Measurements from ENCODE around the gene RORC. TPM values are rescaled to one million over a fixed set of nuclear protein-coding genes. Genes with fewer than 3 reads are reported as not detected.
A peak's percentile ranks its signal among the peaks of the same experiment; 100 is the strongest.
"Not testable (repeated sequence)": the region's sequence is repeated elsewhere in the genome, so short reads cannot be mapped to it uniquely, and the experiment has no call there.

Gene RORC
- 0.94 and 0.99 TPM in 2 replicates for total RNA-seq

GRCh38 chr1:151831605-151832004 lies at the start of gene RORC:
TSS of gene RORC (minus strand) at chr1:151831802. CDS start at chr1:151831764, 38 bp downstream.
- Mint-ChIP-seq H3K36me3 (ENCODE audit: low read depth) (no peaks in the 10 kb centered on the region), H3K4me1 (ENCODE audit: low read depth) (peaks cover 62% of the 10 kb centered on the region), H3K9me3 (no peaks in the 10 kb centered on the region), H3K27ac (peak within 1 kb of the TSS; percentile 78), H3K27me3 (ENCODE audit: low read depth) (no peaks in the 10 kb centered on the region), H3K4me3 (ENCODE audit: low read depth) (no peak within 1 kb of the TSS)
- intact Hi-C loops (cut with micrococcal nuclease), result loop anchor here (10.0 kb wide), 1 partner anchor 377 kb away; the partner anchor contains the start of gene POGZ
- DNase-seq (ENCODE audit: low spot score), result no peak

DNA sequence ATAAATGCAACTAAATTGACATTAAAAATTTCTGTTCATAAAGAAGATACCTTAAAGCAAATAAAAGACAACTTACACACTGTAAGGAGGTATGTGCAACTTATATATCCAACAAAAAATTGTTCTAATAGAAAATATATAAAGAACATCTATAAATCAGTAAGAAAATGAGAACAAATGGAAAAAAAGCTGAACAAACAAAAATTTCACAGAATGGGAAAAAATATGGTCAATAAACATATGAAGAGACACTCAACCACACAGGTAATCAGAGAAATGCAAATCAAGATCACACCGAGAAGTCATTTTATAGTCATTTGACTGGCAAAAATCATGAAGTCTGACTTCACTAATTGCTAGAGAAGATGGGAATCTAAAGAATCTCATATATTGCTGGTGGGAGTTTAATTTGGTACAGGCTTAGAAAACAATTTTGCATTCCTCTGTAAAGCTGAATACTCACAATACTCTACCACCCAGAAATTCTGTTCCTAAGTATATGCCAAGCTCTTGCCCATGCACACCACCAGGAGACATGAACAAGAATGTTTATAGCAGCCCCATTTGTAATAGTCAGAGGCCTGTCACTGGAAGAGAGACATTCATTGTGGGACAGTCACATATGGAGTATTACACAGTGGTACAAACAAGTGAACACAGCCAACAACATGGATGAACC lies 44.0 kb upstream of the RORC start:
- peaks cover 6% of the 10 kb centered on the region for H3K4me1 Mint-ChIP-seq (ENCODE audit: low read depth)
- H3K27ac Mint-ChIP-seq, result no peak overlapping the region
- peaks cover 45% of the 10 kb centered on the region for H3K36me3 Mint-ChIP-seq (ENCODE audit: low read depth)
- intact Hi-C loops (cut with micrococcal nuclease), result no loop called here
- DNase-seq (ENCODE audit: low spot score), result no peak
- H3K9me3 Mint-ChIP-seq, result no peaks in the 10 kb centered on the region
- no peaks in the 10 kb centered on the region for H3K27me3 Mint-ChIP-seq (ENCODE audit: low read depth)
- H3K4me3 Mint-ChIP-seq (ENCODE audit: low read depth), result no peak overlapping the region

- H3K9me3 Mint-ChIP-seq; H3K4me3 Mint-ChIP-seq (ENCODE audit: low read depth); H3K27ac Mint-ChIP-seq; intact Hi-C loops (cut with micrococcal nuclease); H3K27me3 Mint-ChIP-seq (ENCODE audit: low read depth); H3K4me1 Mint-ChIP-seq (ENCODE audit: low read depth); DNase-seq (ENCODE audit: low spot score): not testable (repeated sequence)
- H3K36me3 Mint-ChIP-seq (ENCODE audit: low read depth), result peaks cover 39% of the 10 kb centered on the region
Observed at GRCh38 chr1:151872776-151873175, 41.2 kb upstream of the RORC start.

DNA sequence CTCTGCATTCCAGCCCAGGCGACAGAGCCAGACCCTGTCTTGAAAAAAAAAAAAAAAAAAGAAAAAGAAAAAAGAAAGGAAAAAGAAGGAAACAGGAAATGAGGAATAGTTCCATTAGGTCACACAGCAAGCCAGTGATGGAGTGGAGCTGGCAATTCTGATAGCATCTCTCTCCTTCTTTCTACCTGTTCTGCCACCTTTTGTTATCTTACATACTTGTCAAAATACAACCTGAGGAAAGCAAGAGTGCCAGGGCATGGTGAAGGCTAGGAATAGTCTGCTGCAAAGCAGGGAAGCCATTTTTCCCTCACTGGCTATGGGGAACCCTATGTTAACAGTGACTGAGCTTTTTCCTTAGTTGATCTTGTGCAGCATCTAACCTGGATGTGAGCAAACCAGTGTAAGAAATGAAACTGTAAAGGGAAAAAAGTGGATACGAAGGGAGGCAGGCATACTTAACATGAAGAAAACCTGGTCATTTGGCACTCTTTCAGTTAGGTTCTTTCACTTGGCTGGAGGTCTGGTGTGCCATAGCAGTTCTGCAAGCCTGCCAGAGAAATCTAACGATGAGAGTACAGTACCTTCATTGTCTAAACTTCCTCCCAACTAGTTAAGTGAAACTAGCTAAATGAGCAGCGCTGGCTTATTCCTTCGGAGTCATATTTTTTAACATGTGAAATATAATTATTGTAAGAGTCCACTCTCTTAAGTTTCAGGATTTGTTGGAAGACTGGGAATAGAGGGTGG lies 39.9 kb upstream of the RORC start:
- DNase-seq (ENCODE audit: low spot score), result no peak
- Mint-ChIP-seq H3K9me3 (no peaks in the 10 kb centered on the region), H3K27me3 (ENCODE audit: low read depth) (no peaks in the 10 kb centered on the region), H3K4me1 (ENCODE audit: low read depth) (peaks cover 11% of the 10 kb centered on the region), H3K27ac (no peak overlapping the region), H3K4me3 (ENCODE audit: low read depth) (no peak overlapping the region), H3K36me3 (ENCODE audit: low read depth) (peaks cover 32% of the 10 kb centered on the region)
- intact Hi-C loops (cut with micrococcal nuclease), result no loop called here

DNA sequence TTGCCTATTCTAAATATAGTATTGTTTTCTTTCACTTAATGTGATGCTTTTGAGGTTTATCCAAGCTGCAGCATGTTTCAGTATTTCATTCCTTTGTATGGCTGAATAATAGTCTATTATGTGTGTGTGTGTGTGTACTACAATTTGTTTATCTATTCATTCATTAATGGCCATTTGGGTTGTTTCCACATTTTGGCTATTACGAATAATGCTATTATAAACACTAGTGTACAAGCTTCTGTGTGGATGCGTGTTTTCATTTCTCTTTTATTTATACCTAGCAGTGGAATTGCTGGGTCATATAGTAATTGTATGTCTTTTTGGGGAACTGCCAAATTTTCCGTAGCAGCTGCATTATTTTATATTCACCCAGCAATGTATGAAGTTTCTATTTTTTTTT lies 36.9 kb upstream of the RORC start:
- intact Hi-C loops (cut with micrococcal nuclease), result no loop called here
- Mint-ChIP-seq H3K27me3 (ENCODE audit: low read depth) (no peaks in the 10 kb centered on the region), H3K36me3 (ENCODE audit: low read depth) (peaks cover 13% of the 10 kb centered on the region), H3K9me3 (no peaks in the 10 kb centered on the region), H3K4me3 (ENCODE audit: low read depth) (no peak overlapping the region), H3K4me1 (ENCODE audit: low read depth) (peaks cover 5% of the 10 kb centered on the region), H3K27ac (no peak overlapping the region)
- DNase-seq (ENCODE audit: low spot score), result no peak

DNA sequence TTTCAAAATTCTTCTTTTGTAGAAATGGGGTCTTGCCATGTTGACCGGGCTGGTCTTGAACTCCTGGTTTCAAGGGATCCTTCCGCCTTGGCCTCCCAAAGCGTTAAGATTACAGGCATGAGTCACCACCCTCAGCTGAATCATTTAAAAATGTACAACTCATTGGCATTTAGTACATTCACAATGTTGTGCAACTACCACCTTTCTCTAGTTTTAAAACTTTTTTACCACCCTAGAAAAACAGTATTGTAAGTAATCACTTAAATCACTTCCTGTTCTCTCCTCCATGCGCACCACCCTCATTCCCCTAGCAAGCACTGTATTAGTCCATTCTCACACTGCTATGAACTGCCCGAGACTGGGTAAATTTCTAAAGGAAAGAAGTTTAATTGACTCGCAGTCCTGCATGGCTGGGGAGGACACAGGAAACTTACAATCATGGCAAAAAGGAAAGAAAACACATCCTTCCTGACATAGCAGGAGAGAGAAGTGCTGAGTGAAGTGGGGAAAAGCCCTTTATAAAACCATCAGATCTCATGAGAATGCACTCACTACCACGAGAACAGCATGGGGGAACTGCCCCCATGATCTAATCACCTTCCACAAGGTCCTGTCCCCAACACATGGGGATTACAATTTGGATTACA lies 36.3 kb upstream of the RORC start:
- DNase-seq (ENCODE audit: low spot score), result no peak
- Mint-ChIP-seq H3K4me3 (ENCODE audit: low read depth) (no peak overlapping the region), H3K4me1 (ENCODE audit: low read depth) (peaks cover 5% of the 10 kb centered on the region), H3K9me3 (no peaks in the 10 kb centered on the region), H3K27ac (no peak overlapping the region), H3K27me3 (ENCODE audit: low read depth) (no peaks in the 10 kb centered on the region), H3K36me3 (ENCODE audit: low read depth) (peaks cover 7% of the 10 kb centered on the region)
- intact Hi-C loops (cut with micrococcal nuclease), result no loop called here

GRCh38 chr1:151867321-151867720 lies 35.7 kb upstream of the RORC start:
- H3K27me3 Mint-ChIP-seq (ENCODE audit: low read depth), result no peaks in the 10 kb centered on the region
- DNase-seq (ENCODE audit: low spot score), result no peak
- no peak overlapping the region for H3K4me3 Mint-ChIP-seq (ENCODE audit: low read depth)
- intact Hi-C loops (cut with micrococcal nuclease), result no loop called here
- peaks cover 5% of the 10 kb centered on the region for H3K4me1 Mint-ChIP-seq (ENCODE audit: low read depth)
- H3K36me3 Mint-ChIP-seq (ENCODE audit: low read depth), result peaks cover 6% of the 10 kb centered on the region
- H3K27ac Mint-ChIP-seq, result no peak overlapping the region
- H3K9me3 Mint-ChIP-seq, result no peaks in the 10 kb centered on the region

- Mint-ChIP-seq H3K4me1 (ENCODE audit: low read depth) (peaks cover 6% of the 10 kb centered on the region), H3K4me3 (ENCODE audit: low read depth) (no peak overlapping the region), H3K9me3 (no peaks in the 10 kb centered on the region), H3K27me3 (ENCODE audit: low read depth) (no peaks in the 10 kb centered on the region), H3K36me3 (ENCODE audit: low read depth) (no peaks in the 10 kb centered on the region), H3K27ac (no peak overlapping the region)
- intact Hi-C loops (cut with micrococcal nuclease), result no loop called here
- no peak for DNase-seq (ENCODE audit: low spot score)
Observed at GRCh38 chr1:151864411-151864810, 32.8 kb upstream of the RORC start.

DNA sequence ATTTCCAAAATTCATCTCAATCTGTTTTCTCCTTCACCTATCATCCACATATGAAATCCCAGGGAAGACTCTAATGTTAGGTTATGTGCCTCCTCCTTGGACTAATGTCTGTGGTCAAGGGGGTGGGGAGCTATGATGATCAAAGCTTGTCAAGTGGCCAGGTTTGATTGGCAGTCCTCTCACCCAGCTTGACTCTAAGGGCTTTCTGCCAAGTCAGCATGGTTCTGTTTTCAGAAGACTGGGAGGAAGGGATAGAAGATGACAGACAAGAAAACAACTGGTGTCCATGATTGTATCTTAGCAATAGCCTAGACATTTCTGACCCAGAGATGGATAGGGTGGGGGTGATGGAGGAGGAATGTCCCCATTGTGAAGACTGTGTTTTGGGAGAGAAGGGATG lies 31.0 kb upstream of the RORC start:
- no peaks in the 10 kb centered on the region for H3K27me3 Mint-ChIP-seq (ENCODE audit: low read depth)
- DNase-seq (ENCODE audit: low spot score), result no peak
- peaks cover 1% of the 10 kb centered on the region for H3K4me1 Mint-ChIP-seq (ENCODE audit: low read depth)
- no peak overlapping the region for H3K27ac Mint-ChIP-seq
- H3K9me3 Mint-ChIP-seq, result no peaks in the 10 kb centered on the region
- H3K4me3 Mint-ChIP-seq (ENCODE audit: low read depth), result no peak overlapping the region
- H3K36me3 Mint-ChIP-seq (ENCODE audit: low read depth), result no peaks in the 10 kb centered on the region
- intact Hi-C loops (cut with micrococcal nuclease), result no loop called here

DNA sequence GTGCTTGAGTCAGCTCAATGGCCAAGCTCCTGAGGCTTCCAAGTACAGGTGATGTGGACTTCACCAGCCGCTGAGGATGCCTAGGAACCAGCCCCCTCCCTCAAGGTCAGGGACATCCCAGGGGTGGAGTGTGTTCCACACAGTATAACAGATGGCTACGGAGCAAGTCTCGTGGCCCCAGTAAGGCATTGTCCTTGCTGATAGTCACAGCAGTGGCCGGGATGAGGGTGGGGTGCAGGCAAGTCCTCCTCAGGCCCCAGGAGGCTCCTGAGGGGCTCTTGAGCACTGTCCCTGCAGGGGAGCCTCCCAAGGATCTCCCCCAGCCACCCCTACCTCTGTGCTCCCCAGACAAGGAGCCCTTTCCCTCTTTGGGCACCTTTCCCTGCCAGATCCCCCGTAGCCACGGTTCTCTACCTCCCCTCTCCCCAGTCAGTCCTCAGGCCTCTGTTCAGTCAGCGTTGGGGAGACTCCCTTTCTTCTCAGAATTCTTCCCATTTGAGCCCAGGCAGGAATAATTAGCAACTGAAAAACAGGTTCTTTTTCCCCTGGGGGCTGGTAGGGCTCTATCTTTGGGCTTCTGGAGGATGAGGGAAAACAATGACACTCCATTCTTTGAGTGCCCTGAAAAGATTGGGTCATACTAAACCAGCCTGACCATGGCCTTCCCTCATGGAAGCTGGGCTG lies 29.0 kb upstream of the RORC start:
- H3K27ac Mint-ChIP-seq, result no peak overlapping the region
- no peaks in the 10 kb centered on the region for H3K36me3 Mint-ChIP-seq (ENCODE audit: low read depth)
- DNase-seq (ENCODE audit: low spot score), result no peak
- no peak overlapping the region for H3K4me3 Mint-ChIP-seq (ENCODE audit: low read depth)
- H3K27me3 Mint-ChIP-seq (ENCODE audit: low read depth), result no peaks in the 10 kb centered on the region
- peaks cover 1% of the 10 kb centered on the region for H3K4me1 Mint-ChIP-seq (ENCODE audit: low read depth)
- intact Hi-C loops (cut with micrococcal nuclease), result no loop called here
- H3K9me3 Mint-ChIP-seq, result no peaks in the 10 kb centered on the region

- H3K27me3 Mint-ChIP-seq (ENCODE audit: low read depth), result no peaks in the 10 kb centered on the region
- no peaks in the 10 kb centered on the region for H3K36me3 Mint-ChIP-seq (ENCODE audit: low read depth)
- intact Hi-C loops (cut with micrococcal nuclease), result no loop called here
Observed at GRCh38 chr1:151859891-151860293, 28.3 kb upstream of the RORC start.

GRCh38 chr1:151858886-151859665 lies 27.5 kb upstream of the RORC start:
- H3K27ac Mint-ChIP-seq, result no peak overlapping the region

More at GRCh38 chr1:151859891-151860293, 28.3 kb upstream of the RORC start:
- no peak for DNase-seq (ENCODE audit: low spot score)
- no peak overlapping the region for H3K27ac Mint-ChIP-seq
- H3K9me3 Mint-ChIP-seq, result no peaks in the 10 kb centered on the region
- H3K4me1 Mint-ChIP-seq (ENCODE audit: low read depth), result peaks cover 1% of the 10 kb centered on the region
- no peak overlapping the region for H3K4me3 Mint-ChIP-seq (ENCODE audit: low read depth)

More at GRCh38 chr1:151858886-151859665, 27.5 kb upstream of the RORC start:
- intact Hi-C loops (cut with micrococcal nuclease), result no loop called here
- Mint-ChIP-seq H3K27me3 (ENCODE audit: low read depth) (no peaks in the 10 kb centered on the region), H3K9me3 (no peaks in the 10 kb centered on the region), H3K36me3 (ENCODE audit: low read depth) (no peaks in the 10 kb centered on the region), H3K4me3 (ENCODE audit: low read depth) (no peak overlapping the region), H3K4me1 (ENCODE audit: low read depth) (peaks cover 1% of the 10 kb centered on the region)
- no peak for DNase-seq (ENCODE audit: low spot score)
